ENCODE measurements around the gene EIPR1.

GRCh38 chr2:3197308-3197707 is 180.3 kb downstream of the EIPR1 start:
- TF ChIP-seq CTCF (IDR thresholded peaks at IDR 0.05; ENCODE audit: extremely low read depth in 1 of 2, insufficient read depth in 1 of 2, low read depth in 1 of 2, low read length in 2 of 2) (no peak), POLR2AphosphoS5 (IDR thresholded peaks at IDR 0.05; ENCODE audit: insufficient read depth, low read depth, low read length) (no peak), POLR2A (IDR thresholded peaks at IDR 0.05; ENCODE audit: low read depth, low read length) (no peak), MAX (IDR thresholded peaks at IDR 0.05; ENCODE audit: insufficient read depth, insufficient read length) (no peak), EZH2 (IDR thresholded peaks at IDR 0.05; ENCODE audit: borderline replicate concordance, low read depth, low read length, severe bottlenecking) (no peak), FOS (IDR thresholded peaks at IDR 0.05; ENCODE audit: borderline replicate concordance, insufficient read depth, low read length) (no peak), JUN (IDR thresholded peaks at IDR 0.05; ENCODE audit: borderline replicate concordance, insufficient read depth, insufficient read length, low read depth) (no peak), GATA2 (IDR thresholded peaks at IDR 0.05; ENCODE audit: insufficient read depth, insufficient read length, low read depth, low read length) (no peak), MYC (IDR thresholded peaks at IDR 0.05; ENCODE audit: low read depth, low read length) (no peak)
